Skeletal muscle tissue (tissue), 4 donors: Measurements from ENCODE around the gene SFTPB. TPM values are rescaled to one million over a fixed set of nuclear protein-coding genes. Genes with fewer than 3 reads are reported as not detected.
"Not testable (repeated sequence)": the region's sequence is repeated elsewhere in the genome, so short reads cannot be mapped to it uniquely, and the experiment has no call there.

ENCODE experiments used
- H3K27ac ChIP-seq: one replicate; pipeline ENCODE4 v1.7.0; 2013; ENCODE audit warnings: mild to moderate bottlenecking, low read depth, low read length, inconsistent platforms
- H3K27me3 ChIP-seq, 3 donors: one replicate each; pipeline ENCODE4 v1.7.0; 2013; ENCODE audit warnings: low read length in 3 of 3; ENCODE audit not compliant: control insufficient read depth in 3 of 3, insufficient read depth in 3 of 3
- H3K36me3 ChIP-seq, 3 donors: one replicate each; pipeline ENCODE4 v1.7.0; 2013; ENCODE audit warnings: low read length in 3 of 3; ENCODE audit not compliant: control insufficient read depth in 3 of 3, insufficient read depth in 3 of 3
- H3K4me1 ChIP-seq, 3 donors: one replicate each; pipeline ENCODE4 v1.7.0; 2013; ENCODE audit warnings: low read length in 3 of 3, mild to moderate bottlenecking in 3 of 3; ENCODE audit not compliant: control insufficient read depth in 3 of 3, insufficient read depth in 3 of 3
- H3K4me3 ChIP-seq, 3 donors: one replicate each; pipeline ENCODE4 v1.7.0; 2013; ENCODE audit warnings: low read length in 3 of 3
- H3K9ac ChIP-seq, 3 donors: one replicate each; pipeline ENCODE4 v1.7.0; 2013; ENCODE audit warnings: low read length in 3 of 3, mild to moderate bottlenecking in 3 of 3, moderate library complexity in 2 of 3, low read depth in 1 of 3
- H3K9me3 ChIP-seq, 3 donors: one replicate each; pipeline ENCODE4 v1.7.0; 2013; ENCODE audit warnings: low read length in 3 of 3; ENCODE audit not compliant: control insufficient read depth in 3 of 3
- total RNA-seq: library from RNA; depleted of rRNA; stranded (reverse); fragments of >200 nt; gene quantifications from one replicate; pipeline ENCODE4 v1.2.3, GENCODE V29; 2014
- donor health status: Osteomylitis.

The SFTPB gene
- total RNA-seq, 1 donor from 2014 or later: not detected

DNA sequence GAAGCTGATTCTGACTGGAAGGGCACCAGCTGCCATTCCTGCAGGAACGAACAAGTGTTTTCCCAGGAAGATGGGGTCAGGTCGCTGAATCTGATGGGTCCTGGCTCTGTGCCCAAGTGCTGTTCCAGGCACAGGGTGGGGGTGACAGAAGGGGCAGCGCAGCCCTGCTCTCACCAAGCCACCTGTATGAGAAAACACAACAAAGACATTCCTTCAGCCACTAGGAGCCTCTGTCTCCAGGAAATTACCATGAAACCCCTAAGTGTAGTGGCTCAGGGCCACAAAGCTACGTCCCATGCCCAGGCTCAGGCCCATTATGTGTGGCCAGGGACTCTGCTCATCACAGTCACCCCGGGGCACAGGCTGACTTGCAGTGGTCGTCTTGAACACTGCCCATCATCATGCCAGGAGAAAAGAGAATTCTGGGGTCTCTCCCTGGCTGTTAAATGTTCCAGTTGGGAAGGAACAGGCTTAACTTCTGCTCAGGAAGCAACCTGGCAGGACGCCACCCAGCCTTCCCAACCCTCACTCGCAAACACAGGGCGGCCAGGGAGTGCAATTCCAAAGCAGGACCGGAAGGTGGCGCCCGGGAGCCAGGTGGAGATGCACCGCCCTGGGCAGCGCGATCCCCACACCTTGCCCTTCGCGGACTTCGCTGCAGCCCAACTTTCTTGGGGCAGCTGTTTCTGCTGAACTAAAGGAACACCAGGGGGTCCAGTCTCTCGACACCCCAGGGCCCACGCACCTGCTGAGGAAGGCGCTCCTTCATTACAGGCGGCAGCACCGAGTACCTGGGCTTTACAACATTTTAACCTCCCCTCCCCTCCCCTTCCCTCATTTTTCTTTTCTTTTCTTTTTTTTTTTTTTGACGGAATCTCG, 11.0 kb upstream of the SFTPB start:
- Histone ChIP-seq H3K27ac (peak overlapping the region; percentile 31), H3K9ac (peak overlapping the region; percentile 15 to 68 (median 16)), H3K27me3 (no peaks in the 10 kb centered on the region), H3K36me3 (no peaks in the 10 kb centered on the region), H3K4me1 (peaks cover 22 to 42% (median 34%) of the 10 kb centered on the region in 3 donors), H3K4me3 (peak overlapping the region in 2 of 3 donors; percentile 33 to 54), H3K9me3 (no peaks in the 10 kb centered on the region)

DNA sequence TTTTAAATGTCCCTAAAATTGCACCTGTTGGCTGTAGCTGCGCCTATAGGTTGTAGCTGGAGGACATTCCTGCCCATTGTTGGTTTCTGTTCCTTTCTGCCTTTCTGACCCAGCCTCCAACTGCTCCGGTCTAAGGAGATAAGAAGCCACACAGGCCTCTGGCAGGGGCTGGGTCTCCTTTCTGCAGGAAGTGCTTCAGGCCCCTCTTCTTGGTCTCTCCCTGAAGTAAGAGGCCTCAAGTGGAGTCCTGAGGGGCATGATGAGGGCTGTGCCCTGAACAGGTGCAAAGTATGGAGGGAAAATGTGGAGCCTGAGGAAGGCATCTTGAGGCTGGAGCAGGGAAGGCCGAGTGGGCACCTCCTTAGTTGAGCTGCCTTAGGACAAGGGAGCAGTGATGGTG, 10.4 kb upstream of the SFTPB start:
- H3K36me3 ChIP-seq: no peaks in the 10 kb centered on the region
- H3K9ac ChIP-seq: no peak overlapping the region
- H3K4me3 ChIP-seq: no peak overlapping the region
- peak overlapping the region; percentile 31 for H3K27ac ChIP-seq
- H3K9me3 ChIP-seq: no peaks in the 10 kb centered on the region
- H3K27me3 ChIP-seq: no peaks in the 10 kb centered on the region
- H3K4me1 ChIP-seq: peaks cover 22 to 46% (median 34%) of the 10 kb centered on the region in 3 donors

DNA sequence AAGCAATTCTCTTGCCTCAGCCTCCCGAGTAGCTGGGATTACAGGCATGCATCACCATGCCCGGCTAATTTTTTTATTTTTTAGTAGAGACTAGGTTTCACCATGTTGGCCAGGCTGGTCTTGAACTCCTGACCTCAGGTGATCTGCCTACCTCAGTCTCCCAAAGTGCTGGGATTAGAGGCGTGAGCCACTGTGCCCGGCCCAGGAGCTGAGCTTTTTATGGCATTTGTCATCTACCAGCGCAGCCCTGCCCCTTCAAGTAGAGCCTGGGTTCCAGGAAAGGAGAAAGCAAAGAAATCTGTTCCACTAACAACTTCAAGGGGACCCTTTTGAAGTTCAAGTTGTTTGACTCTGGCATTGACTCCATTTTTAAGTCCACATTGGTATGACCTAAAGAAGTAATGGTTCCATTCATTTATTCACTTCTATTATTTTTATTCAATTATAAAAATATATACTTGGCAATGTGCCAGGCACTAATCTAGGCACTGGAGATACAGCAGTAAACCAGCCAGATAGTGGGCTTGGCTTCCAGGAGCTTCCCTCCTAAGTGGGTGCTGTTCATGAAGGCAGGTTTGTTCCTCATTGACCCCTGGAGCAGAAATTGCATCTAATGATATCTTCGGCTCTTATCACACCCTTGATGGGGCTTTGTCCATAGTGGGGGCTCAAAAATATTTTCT, 8.0 kb upstream of the SFTPB start:
- Histone ChIP-seq H3K4me1 (peaks cover 14 to 33% (median 25%) of the 10 kb centered on the region in 3 donors), H3K9me3 (no peaks in the 10 kb centered on the region), H3K4me3 (no peak overlapping the region), H3K27ac (no peak overlapping the region), H3K27me3 (no peaks in the 10 kb centered on the region), H3K9ac (no peak overlapping the region), H3K36me3 (no peaks in the 10 kb centered on the region)

DNA sequence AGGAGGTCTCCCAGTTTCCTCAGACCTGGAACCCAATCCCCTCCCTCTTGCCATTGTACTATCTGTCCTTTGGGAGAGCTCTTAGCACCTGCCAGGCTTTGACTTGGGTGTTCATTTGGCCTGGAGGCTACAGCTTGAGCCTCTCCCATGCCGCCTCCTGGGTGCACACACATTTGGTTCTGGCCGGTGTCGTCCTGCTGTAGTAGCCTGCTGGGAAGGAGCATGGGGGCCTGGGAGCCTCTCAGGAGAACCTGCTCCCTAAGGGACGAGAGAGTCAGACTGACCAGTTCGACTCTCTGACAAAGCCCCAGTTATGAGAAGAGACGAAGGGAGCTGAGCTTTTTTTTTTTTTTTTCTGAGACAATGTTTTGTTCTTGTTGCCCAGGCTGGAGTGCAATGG, 7.4 kb upstream of the SFTPB start:
- Histone ChIP-seq H3K36me3 (no peaks in the 10 kb centered on the region), H3K9me3 (no peaks in the 10 kb centered on the region), H3K27me3 (no peaks in the 10 kb centered on the region), H3K4me1 (peaks cover 9 to 27% (median 21%) of the 10 kb centered on the region in 3 donors), H3K4me3 (no peak overlapping the region), H3K27ac (no peak overlapping the region), H3K9ac (no peak overlapping the region)

DNA sequence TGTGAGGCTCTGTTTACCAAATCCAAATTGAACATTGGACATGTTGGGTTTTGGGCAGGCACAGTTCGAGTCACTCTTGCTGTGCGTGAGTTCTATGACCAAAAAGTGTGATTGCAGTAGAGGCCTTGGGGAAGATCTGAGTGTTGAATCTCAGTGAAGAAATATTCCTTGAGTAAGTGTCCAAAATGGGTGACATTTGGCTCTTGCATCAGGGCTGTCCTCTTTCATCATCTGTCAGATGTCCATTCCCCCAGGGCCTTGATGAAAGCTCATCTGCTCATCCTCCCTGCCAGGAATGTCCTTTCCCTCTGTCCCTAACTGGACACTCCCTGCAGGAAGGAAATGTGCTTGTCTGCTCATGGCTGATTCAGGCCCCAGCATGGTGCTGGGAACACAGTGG, 6.4 kb upstream of the SFTPB start:
- no peaks in the 10 kb centered on the region for H3K36me3 ChIP-seq
- no peaks in the 10 kb centered on the region for H3K9me3 ChIP-seq
- peaks cover 8 to 23% (median 19%) of the 10 kb centered on the region in 3 donors for H3K4me1 ChIP-seq
- H3K27me3 ChIP-seq: no peaks in the 10 kb centered on the region
- no peak overlapping the region for H3K27ac ChIP-seq
- no peak overlapping the region for H3K9ac ChIP-seq
- no peak overlapping the region for H3K4me3 ChIP-seq

DNA sequence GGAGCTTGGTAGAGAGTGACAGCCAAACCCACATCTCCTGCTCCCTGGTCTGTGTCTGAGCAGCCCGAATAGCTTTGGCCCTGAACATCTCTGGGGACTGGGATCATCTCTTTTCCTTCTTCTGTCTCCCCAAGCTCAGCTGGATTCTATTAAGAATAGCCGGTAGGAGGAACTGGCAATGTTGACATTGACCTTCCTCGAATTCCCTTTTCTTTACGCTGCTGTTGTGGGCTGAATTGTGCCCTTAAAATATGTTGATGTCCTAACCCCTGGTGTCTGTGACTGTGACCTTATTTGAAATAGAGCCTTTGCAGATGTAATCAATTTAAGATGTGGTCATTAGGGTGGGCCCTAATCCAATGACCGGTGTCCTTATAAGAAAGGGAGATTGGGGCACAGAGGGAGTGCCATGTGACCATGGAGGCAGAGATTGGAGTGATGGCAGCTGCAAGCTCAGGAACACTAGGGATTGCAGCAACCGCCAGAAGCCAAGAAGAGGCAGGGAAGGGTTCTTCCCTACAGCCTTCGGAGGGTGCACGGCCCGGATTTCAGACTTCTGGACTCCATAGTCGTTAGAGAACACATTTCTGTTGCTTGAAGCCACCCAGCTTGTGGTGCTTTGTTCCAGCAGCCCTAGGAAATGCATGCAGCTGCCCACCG, 5.8 kb upstream of the SFTPB start:
- H3K9ac ChIP-seq: no peak overlapping the region
- H3K9me3 ChIP-seq: no peaks in the 10 kb centered on the region
- H3K4me3 ChIP-seq: no peak overlapping the region
- H3K4me1 ChIP-seq: peaks cover 4 to 17% (median 13%) of the 10 kb centered on the region in 3 donors
- no peak overlapping the region for H3K27ac ChIP-seq
- no peaks in the 10 kb centered on the region for H3K27me3 ChIP-seq
- no peaks in the 10 kb centered on the region for H3K36me3 ChIP-seq

DNA sequence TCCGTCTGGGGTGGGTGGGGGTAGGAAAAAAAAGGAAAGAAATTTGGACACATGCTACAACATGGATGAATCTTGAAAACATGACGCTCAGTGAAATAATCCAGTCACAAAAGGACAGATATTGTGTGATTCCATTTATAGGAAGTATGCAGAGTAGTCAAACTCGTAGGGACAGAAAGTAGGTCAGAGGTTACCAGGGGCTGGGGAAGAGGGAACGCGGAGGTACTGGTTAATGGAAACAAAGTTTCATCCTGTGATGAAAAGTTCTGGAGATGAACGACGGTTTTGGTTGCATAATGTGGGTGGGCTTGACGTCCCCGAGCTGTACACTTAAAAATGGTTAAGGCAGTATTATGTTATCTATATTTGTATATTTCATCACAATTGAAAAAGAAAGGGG, 4.5 kb upstream of the SFTPB start:
- H3K9me3 ChIP-seq: no peaks in the 10 kb centered on the region
- no peaks in the 10 kb centered on the region for H3K36me3 ChIP-seq
- H3K4me3 ChIP-seq: no peak overlapping the region
- H3K9ac ChIP-seq: no peak overlapping the region
- peaks cover 0 to 12% (median 7%) of the 10 kb centered on the region in 3 donors for H3K4me1 ChIP-seq
- H3K27me3 ChIP-seq: no peaks in the 10 kb centered on the region
- no peak overlapping the region for H3K27ac ChIP-seq

DNA sequence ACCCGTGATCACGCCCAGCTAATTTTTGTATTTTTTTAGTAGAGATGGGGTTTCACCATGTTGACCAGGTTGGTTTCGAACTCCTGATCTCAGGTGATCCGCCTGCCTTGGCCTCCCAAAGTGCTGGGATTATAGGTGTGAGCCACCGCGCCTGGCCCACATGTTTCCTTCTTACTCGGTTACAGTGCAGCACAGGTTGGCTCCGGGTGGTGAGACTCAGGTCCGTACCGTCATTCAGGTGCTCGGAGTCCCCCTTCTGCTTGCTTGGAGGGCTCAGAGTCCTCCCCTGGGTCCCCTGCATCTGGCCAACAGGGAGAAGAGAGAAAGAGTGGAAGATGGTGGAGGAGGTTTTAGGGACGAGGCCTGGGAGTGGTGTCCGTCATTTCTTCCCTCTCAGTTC, 2.4 kb upstream of the SFTPB start:
- not testable (repeated sequence) for H3K27me3 ChIP-seq, H3K4me3 ChIP-seq, H3K9ac ChIP-seq

DNA sequence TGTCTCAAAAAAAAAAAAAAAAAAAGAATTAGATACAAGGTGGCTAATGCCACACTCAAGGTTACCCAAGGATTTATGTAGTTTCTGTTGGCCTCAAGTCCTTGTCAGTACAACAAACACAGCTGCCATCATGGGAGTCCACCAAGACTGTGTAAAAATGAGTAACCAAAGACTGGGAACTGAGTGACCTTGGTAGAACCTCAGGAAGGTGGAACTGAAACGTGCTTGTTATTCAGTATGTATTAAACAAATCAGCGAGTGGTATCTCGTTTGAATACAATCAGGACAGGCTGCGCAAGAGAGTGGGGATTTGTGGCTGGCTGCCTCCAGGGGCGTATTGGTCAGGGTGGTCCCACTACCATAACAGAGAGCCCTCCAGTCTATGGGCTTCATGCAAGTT, 1.6 kb upstream of the SFTPB start:
- no peaks in the 10 kb centered on the region for H3K36me3 ChIP-seq
- no peak overlapping the region for H3K4me3 ChIP-seq
- no peaks in the 10 kb centered on the region for H3K9me3 ChIP-seq
- H3K27me3 ChIP-seq: no peaks in the 10 kb centered on the region
- H3K27ac ChIP-seq: no peak overlapping the region
- no peak overlapping the region for H3K9ac ChIP-seq
- peaks cover 0 to 8% (median 5%) of the 10 kb centered on the region in 3 donors for H3K4me1 ChIP-seq

More for the DNA sequence above, 2.4 kb upstream of the SFTPB start:
- H3K4me1 ChIP-seq: peaks cover 0 to 12% (median 7%) of the 10 kb centered on the region in 3 donors
- not testable (repeated sequence) for H3K9me3 ChIP-seq, H3K36me3 ChIP-seq, H3K27ac ChIP-seq

DNA sequence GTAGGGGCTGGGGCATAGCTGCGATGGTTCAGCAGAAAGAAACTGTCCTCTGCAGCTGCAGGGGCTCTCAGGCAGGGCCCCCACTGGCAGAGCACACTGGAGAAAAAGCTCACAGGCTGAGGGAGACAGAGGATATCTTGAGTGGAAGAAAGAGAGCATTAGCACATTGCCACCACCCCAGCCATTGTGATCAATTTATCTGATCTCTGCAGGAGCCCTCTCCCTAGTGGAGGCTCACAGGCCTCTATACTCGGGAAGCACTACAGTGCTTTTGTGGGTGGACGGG, 801 bp upstream of the SFTPB start:
- Histone ChIP-seq H3K9me3 (no peaks in the 10 kb centered on the region), H3K27ac (no peak overlapping the region), H3K9ac (no peak overlapping the region), H3K4me3 (no peak overlapping the region), H3K27me3 (no peaks in the 10 kb centered on the region), H3K4me1 (peaks cover 0 to 4% (median under 1%) of the 10 kb centered on the region in 3 donors), H3K36me3 (no peaks in the 10 kb centered on the region)
